ENCODE measurements around the gene CLASP1. TPM values are rescaled to one million over a fixed set of nuclear protein-coding genes. Genes with fewer than 3 reads are reported as not detected.

CLASP1 gene
- total RNA-seq, 2 experiments from 2014 or later = 33.8 to 72.4 TPM

GRCh38 chr2:121489911-121490583 lies 159.2 kb downstream of the CLASP1 start:
- BruUV-seq (replicated peaks) = no TSS peak
- Histone ChIP-seq H3K36me3 (ENCODE audit: insufficient read depth, low read length) (peaks cover 12% of the 10 kb centered on the region; the same call in 1 of the 2 replicates), H3K79me2 (ENCODE audit: insufficient read depth, low read depth, low read length) (0 out of 2 replicates have a peak, but pooled peaks cover 3% of the 10 kb centered on the region), H4K20me1 (ENCODE audit: insufficient read depth, low read length) (0 out of 2 replicates have a peak, but pooled peaks cover 8% of the 10 kb centered on the region), H3K9me2 (ENCODE audit: insufficient read depth, low read length) (no peaks in the 10 kb centered on the region), H3K9me3 (ENCODE audit: low read length) (no peaks in the 10 kb centered on the region), H3K27ac (ENCODE audit: low read depth, low read length, poor library complexity, severe bottlenecking) (no peak overlapping the region), H2AFZ (ENCODE audit: low read length) (no peak overlapping the region), H3K4me1 (ENCODE audit: insufficient read depth, low read length, poor library complexity, severe bottlenecking) (no peaks in the 10 kb centered on the region), H3K4me2 (ENCODE audit: low read length) (no peak overlapping the region), H3K4me3 (ENCODE audit: low read depth, low read length, poor library complexity, severe bottlenecking) (no peak overlapping the region)
- no peak for TF ChIP-seq EZH2phosphoT487 (IDR thresholded peaks at IDR 0.05; ENCODE audit: borderline replicate concordance, low read depth, low read length)
- TF ChIP-seq CTCF (conservative IDR thresholded peaks at IDR 0.05; ENCODE audit: low read length) = no peak
- ChIA-PET CTCF (ENCODE audit: unreplicated experiment) (no interaction called here), POLR2A (interaction anchor here (0.7 kb wide), 1 partner anchor 269 kb away, joined by 4 read pairs; no protein-coding TSS in a partner anchor)
- intact Hi-C loops (cut with micrococcal nuclease; ENCODE audit: unreplicated experiment) = no loop called here
- DNase-seq (ENCODE audit: low spot score) = no peak

GRCh38 chr2:121489284-121489683 lies 160.0 kb downstream of the CLASP1 start:
- Histone ChIP-seq H3K9me2 (ENCODE audit: insufficient read depth, low read length) (no peaks in the 10 kb centered on the region), H3K36me3 (ENCODE audit: insufficient read depth, low read length) (peaks cover 12% of the 10 kb centered on the region; the same call in 1 of the 2 replicates), H3K4me2 (ENCODE audit: low read length) (no peak overlapping the region), H4K20me1 (ENCODE audit: insufficient read depth, low read length) (0 out of 2 replicates have a peak, but pooled peaks cover 8% of the 10 kb centered on the region), H3K9me3 (ENCODE audit: low read length) (no peaks in the 10 kb centered on the region), H3K79me2 (ENCODE audit: insufficient read depth, low read depth, low read length) (0 out of 2 replicates have a peak, but pooled peaks cover 3% of the 10 kb centered on the region), H3K27ac (ENCODE audit: low read depth, low read length, poor library complexity, severe bottlenecking) (no peak overlapping the region), H3K4me1 (ENCODE audit: insufficient read depth, low read length, poor library complexity, severe bottlenecking) (peaks cover 2% of the 10 kb centered on the region), H3K4me3 (ENCODE audit: low read depth, low read length, poor library complexity, severe bottlenecking) (no peak overlapping the region), H2AFZ (ENCODE audit: low read length) (no peak overlapping the region)
- POLR2A ChIA-PET = no interaction called here
- TF ChIP-seq EZH2phosphoT487 (IDR thresholded peaks at IDR 0.05; ENCODE audit: borderline replicate concordance, low read depth, low read length) (no peak), CTCF (conservative IDR thresholded peaks at IDR 0.05; ENCODE audit: low read length) (no peak)
- DNase-seq (ENCODE audit: low spot score) = no peak
- no TSS peak for BruUV-seq (replicated peaks)
- intact Hi-C loops (cut with micrococcal nuclease; ENCODE audit: unreplicated experiment) = no loop called here
- CTCF ChIA-PET (ENCODE audit: unreplicated experiment) = no interaction called here
